Neural progenitor cell (in vitro differentiated cells): ENCODE data around the gene CLDN6. TPM values are rescaled to one million over a fixed set of nuclear protein-coding genes. Genes with fewer than 3 reads are reported as not detected.

Source experiments
- DNase-seq: peaks from one replicate; pipeline ENCODE4 v3.0.0-alpha.2; 2016; ENCODE audit warnings: low spot score
- H2AFZ ChIP-seq: fragments of 200-600 bp; sonication (generic); replicated peaks from 2 replicates; pipeline ENCODE4 v1.6.1; 2016; ENCODE audit warnings: antibody characterized with exemption
- H3F3A ChIP-seq: fragments of 200-600 bp; sonication (generic); 2 replicates; pipeline ENCODE4 v1.6.1; 2016; ENCODE audit warnings: antibody characterized with exemption, low read depth
- H3K27ac ChIP-seq: fragments of 200-600 bp; sonication (generic); 2 replicates; pipeline ENCODE4 v1.5.1; 2016; ENCODE audit warnings: mild to moderate bottlenecking
- H3K27me3 ChIP-seq: fragments of 200-600 bp; sonication (generic); 2 replicates; pipeline ENCODE4 v1.6.1; 2016; ENCODE audit warnings: mild to moderate bottlenecking, moderate library complexity
- H3K36me3 ChIP-seq: fragments of 200-600 bp; sonication (generic); 2 replicates; pipeline ENCODE4 v1.5.1; 2016
- H3K4me1 ChIP-seq: fragments of 200-600 bp; sonication (generic); 2 replicates; pipeline ENCODE4 v1.6.1; 2016; ENCODE audit warnings: mixed run types
- H3K4me2 ChIP-seq: fragments of 200-600 bp; sonication (generic); 2 replicates; pipeline ENCODE4 v1.6.1; 2016
- H3K4me3 ChIP-seq: fragments of 200-600 bp; sonication (generic); 2 replicates; pipeline ENCODE4 v1.5.1; 2016
- H3K79me2 ChIP-seq: fragments of 200-600 bp; sonication (generic); 2 replicates; pipeline ENCODE4 v1.6.1; 2016; ENCODE audit warnings: low read depth
- H3K9ac ChIP-seq: fragments of 200-600 bp; sonication (generic); 2 replicates; pipeline ENCODE4 v1.6.1; 2016
- H3K9me3 ChIP-seq: fragments of 200-600 bp; sonication (generic); 2 replicates; pipeline ENCODE4 v1.5.1; 2016; ENCODE audit warnings: low read depth
- H4K20me1 ChIP-seq: fragments of 200-600 bp; sonication (generic); 2 replicates; pipeline ENCODE4 v1.6.1; 2016; ENCODE audit warnings: low read depth
- H3K27ac Mint-ChIP-seq: 3 replicates; pipeline ENCODE4 v1.8.0; 2021; ENCODE audit warnings: mixed read lengths
- H3K27me3 Mint-ChIP-seq: 2 replicates; pipeline ENCODE4 v1.8.0; 2022; ENCODE audit warnings: low read depth, mild to moderate bottlenecking, inconsistent platforms, moderate library complexity, mixed read lengths; ENCODE audit not compliant: insufficient read depth
- H3K36me3 Mint-ChIP-seq: 3 replicates; pipeline ENCODE4 v1.8.0; 2021; ENCODE audit warnings: mixed read lengths
- H3K4me1 Mint-ChIP-seq: 3 replicates; pipeline ENCODE4 v1.8.0; 2021; ENCODE audit warnings: mixed read lengths
- H3K4me3 Mint-ChIP-seq: 3 replicates; pipeline ENCODE4 v1.8.0; 2021; ENCODE audit warnings: mild to moderate bottlenecking, moderate library complexity, mixed read lengths
- H3K9me3 Mint-ChIP-seq: 3 replicates; pipeline ENCODE4 v1.8.0; 2020; ENCODE audit warnings: mixed read lengths
- CTCF ChIP-seq: fragments of 200-600 bp; sonication (generic); IDR thresholded peaks from 2 replicates; pipeline ENCODE4 v1.5.1; 2017; ENCODE audit warnings: antibody characterized with exemption, mild to moderate bottlenecking
- EZH2 ChIP-seq: fragments of 200-600 bp; sonication (generic); IDR thresholded peaks from 2 replicates; pipeline ENCODE4 v1.6.1; 2017; ENCODE audit warnings: antibody characterized with exemption, mild to moderate bottlenecking, moderate library complexity
- EZH2phosphoT487 ChIP-seq: fragments of 200-600 bp; sonication (generic); IDR thresholded peaks from 2 replicates; pipeline ENCODE4 v1.6.1; 2017; ENCODE audit warnings: antibody characterized with exemption
- total RNA-seq: library from RNA; depleted of rRNA; stranded (reverse); fragments of >200 nt; gene quantifications from 2 replicates; pipeline ENCODE4 v1.2.3, GENCODE V29; 2015; ENCODE audit warnings: low replicate concordance

Gene CLDN6
- total RNA-seq, 1 donor from 2014 or later = 31.6 TPM

DNA sequence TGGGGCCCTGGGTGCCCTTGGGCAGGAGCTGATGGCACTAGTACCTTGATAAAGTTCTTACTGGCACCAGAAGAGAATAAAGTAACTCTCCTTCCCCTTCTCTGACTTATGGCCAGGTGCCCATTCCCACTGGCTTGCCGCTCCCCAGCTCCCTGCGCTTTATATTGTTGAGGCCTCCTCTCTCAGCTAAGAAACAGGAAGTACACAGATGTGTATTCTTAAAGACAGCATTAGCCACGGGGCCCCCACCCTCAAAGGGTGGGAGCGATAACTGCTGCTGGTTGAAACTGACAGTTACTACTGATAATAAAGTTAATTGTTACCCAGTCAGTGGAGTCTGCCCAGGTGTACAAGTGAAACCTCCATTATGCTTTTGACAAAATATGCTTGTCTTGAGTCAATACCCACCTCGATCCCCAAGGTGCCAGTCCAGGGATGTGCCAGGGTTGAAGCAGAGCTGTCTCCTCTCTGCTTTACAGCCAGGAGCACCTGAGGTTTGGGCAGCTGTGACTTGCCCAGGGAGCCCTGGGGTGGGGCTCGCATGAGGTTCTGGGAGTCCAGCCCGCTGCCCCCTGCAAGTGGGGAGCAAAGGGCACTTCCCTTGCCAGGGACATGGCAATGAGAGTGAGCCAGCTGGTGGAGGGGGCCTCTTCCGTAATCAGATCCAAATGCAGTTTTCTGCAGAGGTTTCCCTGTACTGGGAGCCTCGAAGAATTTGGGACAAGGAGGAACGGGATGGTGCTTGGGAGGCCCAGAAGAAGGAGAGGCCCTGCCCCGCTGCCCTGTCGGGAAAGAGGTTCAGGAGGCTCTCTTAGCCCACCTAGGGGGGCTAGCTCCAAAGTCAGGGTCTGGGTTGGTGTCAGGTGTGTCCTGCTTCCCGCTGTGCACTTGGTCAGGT, 10.7 kb downstream of the CLDN6 start:
- H3K4me2 ChIP-seq = peak overlapping the region; percentile 65
- no peak overlapping the region for H3K4me3 ChIP-seq
- no peak for DNase-seq
- Mint-ChIP-seq H3K27me3 (peaks cover 38% of the 10 kb centered on the region), H3K9me3 (peaks cover 2% of the 10 kb centered on the region), H3K36me3 (no peaks in the 10 kb centered on the region), H3K4me3 (no peak overlapping the region), H3K27ac (no peak overlapping the region), H3K4me1 (peaks cover 27% of the 10 kb centered on the region)
- H3K9me3 ChIP-seq = no peaks in the 10 kb centered on the region
- no peak overlapping the region for H3K9ac ChIP-seq
- H3K4me1 ChIP-seq = peaks cover 31% of the 10 kb centered on the region
- H3K27me3 ChIP-seq = peaks cover 67% of the 10 kb centered on the region
- peaks cover 11% of the 10 kb centered on the region for H4K20me1 ChIP-seq
- H3F3A ChIP-seq = peaks cover 49% of the 10 kb centered on the region
- TF ChIP-seq CTCF (no peak), EZH2 (peak; percentile 20), EZH2phosphoT487 (peak; percentile 28)
- H2AFZ ChIP-seq = no peak overlapping the region
- no peak overlapping the region for H3K27ac ChIP-seq
- no peaks in the 10 kb centered on the region for H3K79me2 ChIP-seq
- no peaks in the 10 kb centered on the region for H3K36me3 ChIP-seq

- H3K79me2 ChIP-seq = no peaks in the 10 kb centered on the region
- peaks cover 42% of the 10 kb centered on the region for H3F3A ChIP-seq
- TF ChIP-seq EZH2 (peak; percentile 67), CTCF (no peak)
- no peaks in the 10 kb centered on the region for H3K9me3 ChIP-seq
- Mint-ChIP-seq H3K27me3 (peaks cover 38% of the 10 kb centered on the region), H3K4me3 (peak overlapping the region; percentile 79), H3K36me3 (no peaks in the 10 kb centered on the region), H3K4me1 (peaks cover 18% of the 10 kb centered on the region), H3K9me3 (peaks cover 2% of the 10 kb centered on the region), H3K27ac (no peak overlapping the region)
- no peak overlapping the region for H3K27ac ChIP-seq
- peak overlapping the region; percentile 80 for H3K4me2 ChIP-seq
- peaks cover 53% of the 10 kb centered on the region for H3K27me3 ChIP-seq
- peaks cover 11% of the 10 kb centered on the region for H4K20me1 ChIP-seq
- peaks cover 24% of the 10 kb centered on the region for H3K4me1 ChIP-seq
- no peaks in the 10 kb centered on the region for H3K36me3 ChIP-seq
- H3K4me3 ChIP-seq = peak overlapping the region; percentile 20
- H3K9ac ChIP-seq = no peak overlapping the region
- H2AFZ ChIP-seq = no peak overlapping the region
- DNase-seq = peak; percentile 38
Measured at GRCh38 chr16:3004781-3005284, 13.2 kb downstream of the CLDN6 start.

GRCh38 chr16:3004319-3004718, 13.7 kb downstream of the CLDN6 start:
- Mint-ChIP-seq H3K27ac (no peak overlapping the region), H3K36me3 (no peaks in the 10 kb centered on the region), H3K4me1 (peaks cover 18% of the 10 kb centered on the region), H3K4me3 (no peak overlapping the region), H3K9me3 (peaks cover 2% of the 10 kb centered on the region), H3K27me3 (peaks cover 38% of the 10 kb centered on the region)
- H3K36me3 ChIP-seq = no peaks in the 10 kb centered on the region
- peaks cover 19% of the 10 kb centered on the region for H3K4me1 ChIP-seq
- H3F3A ChIP-seq = peaks cover 37% of the 10 kb centered on the region
- peaks cover 48% of the 10 kb centered on the region for H3K27me3 ChIP-seq
- H4K20me1 ChIP-seq = peaks cover 11% of the 10 kb centered on the region
- H3K79me2 ChIP-seq = no peaks in the 10 kb centered on the region
- no peaks in the 10 kb centered on the region for H3K9me3 ChIP-seq
- TF ChIP-seq EZH2 = no peak
- no peak for TF ChIP-seq CTCF
- TF ChIP-seq EZH2phosphoT487 = no peak
- no peak overlapping the region for H3K27ac ChIP-seq
- no peak overlapping the region for H3K4me3 ChIP-seq
- no peak overlapping the region for H3K4me2 ChIP-seq
- peak; percentile 50 for DNase-seq
- H3K9ac ChIP-seq = no peak overlapping the region
- no peak overlapping the region for H2AFZ ChIP-seq
